ENCODE data around the gene NXF1. TPM values are rescaled to one million over a fixed set of nuclear protein-coding genes. Genes with fewer than 3 reads are reported as not detected.

NXF1 gene
- total and polyA plus RNA-seq, 10 of the 15 experiments (the other 5 are each of a cell fraction or from before 2014, with no cell fraction given) = 20.7 to 84.9 (median 40.6) TPM

DNA sequence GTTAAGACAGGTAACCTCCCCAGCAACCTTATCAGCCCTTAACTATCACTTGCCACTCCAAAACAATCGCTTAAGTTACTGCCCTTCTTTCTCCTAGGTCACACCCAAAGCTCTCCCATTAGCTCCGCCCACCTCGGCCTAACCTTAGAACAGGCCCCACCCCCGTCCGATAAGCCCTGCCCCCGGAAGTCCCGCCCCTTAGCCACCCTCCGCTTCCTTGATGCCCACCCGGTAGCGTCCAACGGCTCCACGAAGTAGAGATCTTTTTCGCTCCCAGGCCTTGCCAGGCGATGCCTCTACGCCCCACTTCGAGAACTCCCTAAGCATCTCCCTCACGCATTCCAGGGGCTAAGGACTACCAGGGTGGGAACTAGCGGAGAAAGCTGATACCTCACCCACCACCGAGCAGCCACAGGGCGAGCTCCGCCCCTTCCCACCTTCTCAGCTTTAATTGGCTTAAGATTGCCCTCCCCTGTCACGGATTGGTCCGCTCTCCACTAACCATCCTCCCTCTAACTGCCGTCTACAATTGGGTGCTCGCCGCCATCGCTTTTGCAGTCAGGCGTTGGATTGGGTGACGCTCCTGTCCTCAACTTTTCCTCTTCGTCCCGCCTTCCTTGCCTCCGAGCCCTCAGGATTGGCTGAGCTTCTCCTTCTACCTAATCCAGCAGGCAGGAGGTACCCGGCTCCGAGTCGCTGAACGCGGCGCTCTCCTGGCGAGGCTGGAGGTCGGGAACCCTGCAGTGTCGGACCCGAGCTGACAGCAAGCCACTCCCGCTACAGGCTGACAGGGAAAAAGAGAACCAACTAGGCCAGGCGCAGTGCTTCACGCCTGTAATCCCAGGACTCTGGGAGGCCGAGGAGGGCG lies 51.3 kb downstream of the NXF1 start, which contains the start of gene ZBTB3 (continued):
- TF ChIP-seq SUPT20H (IDR thresholded peaks at IDR 0.05; ENCODE audit: borderline replicate concordance, control insufficient read depth, low read depth, low read length) (no peak), SRF (IDR thresholded peaks at IDR 0.05; ENCODE audit: low read depth in 2 of 2, low read length in 2 of 2) (0 out of 4 replicates have a peak, but pooled peaks of 1 of the 2 experiments have one; percentile 41), FOXK2 (IDR thresholded peaks at IDR 0.05) (no peak), MYC (IDR thresholded peaks at IDR 0.05; ENCODE audit: insufficient read depth, insufficient read length, insufficient replicate concordance, low read length, severe bottlenecking) (no peak), ASH2L (IDR thresholded peaks at IDR 0.05; ENCODE audit: borderline replicate concordance, low read depth) (no peak), MEF2B (IDR thresholded peaks at IDR 0.05; ENCODE audit: partially characterized antibody, poor library complexity, severe bottlenecking) (no peak), MEF2A (IDR thresholded peaks at IDR 0.05; ENCODE audit: insufficient read depth, low read depth, low read length) (no peak), BACH1 (IDR thresholded peaks at IDR 0.05; ENCODE audit: borderline replicate concordance) (no peak; the same call in 1 of the 2 replicates), BCL11A (IDR thresholded peaks at IDR 0.05; ENCODE audit: low read depth, low read length) (no peak), POU2F2 (IDR thresholded peaks at IDR 0.05; ENCODE audit: borderline replicate concordance, low read depth, low read length) (no peak), NR2C2 (IDR thresholded peaks at IDR 0.05; ENCODE audit: borderline replicate concordance, control insufficient read depth, insufficient read length, low read depth) (no peak), IKZF1 (conservative IDR thresholded peaks at IDR 0.05) (peak; percentile 50; the same call in 1 of the 2 replicates), MYB (IDR thresholded peaks at IDR 0.05; ENCODE audit: borderline replicate concordance, low read depth, low read length) (no peak), KLF5 (IDR thresholded peaks at IDR 0.05; ENCODE audit: partially characterized antibody) (no peak)
- TF ChIP-seq, protein P1, sequence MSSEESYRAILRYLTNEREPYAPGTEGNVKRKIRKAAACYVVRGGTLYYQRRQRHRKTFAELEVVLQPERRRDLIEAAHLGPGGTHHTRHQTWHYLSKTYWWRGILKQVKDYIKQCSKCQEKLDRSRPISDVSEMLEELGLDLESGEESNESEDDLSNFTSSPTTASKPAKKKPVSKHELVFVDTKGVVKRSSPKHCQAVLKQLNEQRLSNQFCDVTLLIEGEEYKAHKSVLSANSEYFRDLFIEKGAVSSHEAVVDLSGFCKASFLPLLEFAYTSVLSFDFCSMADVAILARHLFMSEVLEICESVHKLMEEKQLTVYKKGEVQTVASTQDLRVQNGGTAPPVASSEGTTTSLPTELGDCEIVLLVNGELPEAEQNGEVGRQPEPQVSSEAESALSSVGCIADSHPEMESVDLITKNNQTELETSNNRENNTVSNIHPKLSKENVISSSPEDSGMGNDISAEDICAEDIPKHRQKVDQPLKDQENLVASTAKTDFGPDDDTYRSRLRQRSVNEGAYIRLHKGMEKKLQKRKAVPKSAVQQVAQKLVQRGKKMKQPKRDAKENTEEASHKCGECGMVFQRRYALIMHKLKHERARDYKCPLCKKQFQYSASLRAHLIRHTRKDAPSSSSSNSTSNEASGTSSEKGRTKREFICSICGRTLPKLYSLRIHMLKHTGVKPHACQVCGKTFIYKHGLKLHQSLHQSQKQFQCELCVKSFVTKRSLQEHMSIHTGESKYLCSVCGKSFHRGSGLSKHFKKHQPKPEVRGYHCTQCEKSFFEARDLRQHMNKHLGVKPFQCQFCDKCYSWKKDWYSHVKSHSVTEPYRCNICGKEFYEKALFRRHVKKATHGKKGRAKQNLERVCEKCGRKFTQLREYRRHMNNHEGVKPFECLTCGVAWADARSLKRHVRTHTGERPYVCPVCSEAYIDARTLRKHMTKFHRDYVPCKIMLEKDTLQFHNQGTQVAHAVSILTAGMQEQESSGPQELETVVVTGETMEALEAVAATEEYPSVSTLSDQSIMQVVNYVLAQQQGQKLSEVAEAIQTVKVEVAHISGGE (CRISPR knock-in tag; IDR thresholded peaks at IDR 0.05) = no peak
- TF ChIP-seq, protein P2, sequence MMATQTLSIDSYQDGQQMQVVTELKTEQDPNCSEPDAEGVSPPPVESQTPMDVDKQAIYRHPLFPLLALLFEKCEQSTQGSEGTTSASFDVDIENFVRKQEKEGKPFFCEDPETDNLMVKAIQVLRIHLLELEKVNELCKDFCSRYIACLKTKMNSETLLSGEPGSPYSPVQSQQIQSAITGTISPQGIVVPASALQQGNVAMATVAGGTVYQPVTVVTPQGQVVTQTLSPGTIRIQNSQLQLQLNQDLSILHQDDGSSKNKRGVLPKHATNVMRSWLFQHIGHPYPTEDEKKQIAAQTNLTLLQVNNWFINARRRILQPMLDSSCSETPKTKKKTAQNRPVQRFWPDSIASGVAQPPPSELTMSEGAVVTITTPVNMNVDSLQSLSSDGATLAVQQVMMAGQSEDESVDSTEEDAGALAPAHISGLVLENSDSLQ (IDR thresholded peaks at IDR 0.05) = peak; percentile 99
- TF ChIP-seq, protein P3, sequence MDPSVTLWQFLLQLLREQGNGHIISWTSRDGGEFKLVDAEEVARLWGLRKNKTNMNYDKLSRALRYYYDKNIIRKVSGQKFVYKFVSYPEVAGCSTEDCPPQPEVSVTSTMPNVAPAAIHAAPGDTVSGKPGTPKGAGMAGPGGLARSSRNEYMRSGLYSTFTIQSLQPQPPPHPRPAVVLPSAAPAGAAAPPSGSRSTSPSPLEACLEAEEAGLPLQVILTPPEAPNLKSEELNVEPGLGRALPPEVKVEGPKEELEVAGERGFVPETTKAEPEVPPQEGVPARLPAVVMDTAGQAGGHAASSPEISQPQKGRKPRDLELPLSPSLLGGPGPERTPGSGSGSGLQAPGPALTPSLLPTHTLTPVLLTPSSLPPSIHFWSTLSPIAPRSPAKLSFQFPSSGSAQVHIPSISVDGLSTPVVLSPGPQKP (IDR thresholded peaks at IDR 0.05; ENCODE audit: low read depth, low read length) = no peak
- TF ChIP-seq, protein P4, sequence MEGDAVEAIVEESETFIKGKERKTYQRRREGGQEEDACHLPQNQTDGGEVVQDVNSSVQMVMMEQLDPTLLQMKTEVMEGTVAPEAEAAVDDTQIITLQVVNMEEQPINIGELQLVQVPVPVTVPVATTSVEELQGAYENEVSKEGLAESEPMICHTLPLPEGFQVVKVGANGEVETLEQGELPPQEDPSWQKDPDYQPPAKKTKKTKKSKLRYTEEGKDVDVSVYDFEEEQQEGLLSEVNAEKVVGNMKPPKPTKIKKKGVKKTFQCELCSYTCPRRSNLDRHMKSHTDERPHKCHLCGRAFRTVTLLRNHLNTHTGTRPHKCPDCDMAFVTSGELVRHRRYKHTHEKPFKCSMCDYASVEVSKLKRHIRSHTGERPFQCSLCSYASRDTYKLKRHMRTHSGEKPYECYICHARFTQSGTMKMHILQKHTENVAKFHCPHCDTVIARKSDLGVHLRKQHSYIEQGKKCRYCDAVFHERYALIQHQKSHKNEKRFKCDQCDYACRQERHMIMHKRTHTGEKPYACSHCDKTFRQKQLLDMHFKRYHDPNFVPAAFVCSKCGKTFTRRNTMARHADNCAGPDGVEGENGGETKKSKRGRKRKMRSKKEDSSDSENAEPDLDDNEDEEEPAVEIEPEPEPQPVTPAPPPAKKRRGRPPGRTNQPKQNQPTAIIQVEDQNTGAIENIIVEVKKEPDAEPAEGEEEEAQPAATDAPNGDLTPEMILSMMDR (IDR thresholded peaks at IDR 0.05 in 2 of 3, conservative IDR thresholded peaks at IDR 0.05 in 1 of 3; ENCODE audit: control insufficient read depth in 2 of 3, extremely low read depth in 1 of 3, insufficient read depth in 1 of 3, low read depth in 3 of 3, low read length in 3 of 3) = no peak
- TF ChIP-seq, protein P5, sequence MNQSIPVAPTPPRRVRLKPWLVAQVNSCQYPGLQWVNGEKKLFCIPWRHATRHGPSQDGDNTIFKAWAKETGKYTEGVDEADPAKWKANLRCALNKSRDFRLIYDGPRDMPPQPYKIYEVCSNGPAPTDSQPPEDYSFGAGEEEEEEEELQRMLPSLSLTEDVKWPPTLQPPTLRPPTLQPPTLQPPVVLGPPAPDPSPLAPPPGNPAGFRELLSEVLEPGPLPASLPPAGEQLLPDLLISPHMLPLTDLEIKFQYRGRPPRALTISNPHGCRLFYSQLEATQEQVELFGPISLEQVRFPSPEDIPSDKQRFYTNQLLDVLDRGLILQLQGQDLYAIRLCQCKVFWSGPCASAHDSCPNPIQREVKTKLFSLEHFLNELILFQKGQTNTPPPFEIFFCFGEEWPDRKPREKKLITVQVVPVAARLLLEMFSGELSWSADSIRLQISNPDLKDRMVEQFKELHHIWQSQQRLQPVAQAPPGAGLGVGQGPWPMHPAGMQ (IDR thresholded peaks at IDR 0.05; ENCODE audit: borderline replicate concordance) = no peak
